GM13976 (cell line): Measurements from ENCODE around the gene OLA1.
A peak's percentile ranks its signal among the peaks of the same experiment; 100 is the strongest.

Source experiments
- DNase-seq: peaks from one replicate; pipeline ENCODE4 v3.0.0; 2012; ENCODE audit warnings: low spot score
- CTCF ChIP-seq: IDR thresholded peaks from 2 replicates; pipeline ENCODE4 v1.5.1; 2012; ENCODE audit warnings: borderline replicate concordance, mild to moderate bottlenecking; ENCODE audit not compliant: insufficient read depth; ENCODE audit errors: extremely low read depth, missing control alignments, control extremely low read depth
- in situ Hi-C: fragments of 300-500 bp; cut with MboI; formaldehyde crosslinking; loops from one replicate; pipeline ENCODE4 v1.12.0; 2022; ENCODE audit warnings: low sequenced_read_pairs, mixed read lengths, inconsistent platforms; ENCODE audit not compliant: unreplicated experiment

The OLA1 gene

GRCh38 chr2:174266288-174266687 lies 18.0 kb upstream of the OLA1 start:
- no peak for DNase-seq
- no peak for TF ChIP-seq CTCF
- in situ Hi-C loops: no loop called here

GRCh38 chr2:174263997-174264396 lies 15.7 kb upstream of the OLA1 start:
- in situ Hi-C loops: no loop called here
- no peak for DNase-seq
- no peak for TF ChIP-seq CTCF

GRCh38 chr2:174259981-174260380 lies 11.6 kb upstream of the OLA1 start:
- no peak for DNase-seq
- in situ Hi-C loops: no loop called here
- no peak for TF ChIP-seq CTCF

GRCh38 chr2:174254267-174254666 lies 5.9 kb upstream of the OLA1 start:
- DNase-seq: no peak
- in situ Hi-C loops: no loop called here
- no peak for TF ChIP-seq CTCF

GRCh38 chr2:174248998-174249592 lies 763 bp upstream of the OLA1 start:
- no peak for TF ChIP-seq CTCF
- DNase-seq: no peak
- in situ Hi-C loops: no loop called here

- DNase-seq: peak; percentile 46
- TF ChIP-seq CTCF: no peak
- in situ Hi-C loops: no loop called here
Measured at GRCh38 chr2:174247474-174248186, 702 bp downstream of the OLA1 start.
